GM18858 (cell line): ENCODE results near the gene KRTAP12-4.
"Not testable (repeated sequence)": the region's sequence is repeated elsewhere in the genome, so short reads cannot be mapped to it uniquely, and the experiment has no call there.

Experiments
- ATAC-seq: cut with Tn5 transposase; IDR thresholded peaks from one replicate; pipeline ENCODE4 v1.9.1; 2021; ENCODE audit not compliant: unreplicated experiment

KRTAP12-4 gene

GRCh38 chr21:44637018-44637850 is 17.2 kb downstream of the KRTAP12-4 start, which contains the start of gene KRTAP10-10:
Gene KRTAP10-10, plus strand, starts transcription at chr21:44637356. Its CDS starts 62 bp downstream, at chr21:44637418.
- ATAC-seq = no peak

- ATAC-seq = no peak
These were observed 18.0 kb downstream of the KRTAP12-4 start for GRCh38 chr21:44636209-44637017.

- ATAC-seq = no peak
These were observed 22.4 kb downstream of the KRTAP12-4 start for GRCh38 chr21:44632067-44632466.

- ATAC-seq = no peak
These were observed 24.0 kb downstream of the KRTAP12-4 start for GRCh38 chr21:44630440-44630839.

GRCh38 chr21:44628707-44629391 is 25.6 kb downstream of the KRTAP12-4 start:
- no peak for ATAC-seq

GRCh38 chr21:44627831-44628233 is 26.6 kb downstream of the KRTAP12-4 start:
- ATAC-seq = not testable (repeated sequence)

GRCh38 chr21:44627181-44627822 is 27.2 kb downstream of the KRTAP12-4 start:
- not testable (repeated sequence) for ATAC-seq

GRCh38 chr21:44626673-44627143 is 27.8 kb downstream of the KRTAP12-4 start, which contains the start of gene KRTAP10-9:
Gene KRTAP10-9, plus strand, starts transcription at chr21:44627093. Its CDS starts 79 bp downstream, at chr21:44627172.
- ATAC-seq = no peak

GRCh38 chr21:44626262-44626661 is 28.2 kb downstream of the KRTAP12-4 start:
- ATAC-seq = no peak

- ATAC-seq = no peak
These were observed 28.7 kb downstream of the KRTAP12-4 start for GRCh38 chr21:44625756-44626155.

- no peak for ATAC-seq
These were observed 30.9 kb downstream of the KRTAP12-4 start for GRCh38 chr21:44623575-44623974.

- no peak for ATAC-seq
These were observed 34.6 kb downstream of the KRTAP12-4 start for GRCh38 chr21:44619886-44620285.

GRCh38 chr21:44618909-44619308 is 35.5 kb downstream of the KRTAP12-4 start:
- ATAC-seq = no peak

GRCh38 chr21:44618504-44618903 is 36.0 kb downstream of the KRTAP12-4 start:
- ATAC-seq = no peak

- no peak for ATAC-seq
These were observed 37.4 kb downstream of the KRTAP12-4 start for GRCh38 chr21:44617071-44617501.

GRCh38 chr21:44616591-44616926 is 37.9 kb downstream of the KRTAP12-4 start:
- no peak for ATAC-seq

- no peak for ATAC-seq
These were observed 38.4 kb downstream of the KRTAP12-4 start for GRCh38 chr21:44615911-44616590.

GRCh38 chr21:44615466-44615865 is 39.0 kb downstream of the KRTAP12-4 start:
- ATAC-seq = no peak

- no peak for ATAC-seq
These were observed 39.5 kb downstream of the KRTAP12-4 start for GRCh38 chr21:44614961-44615391.

GRCh38 chr21:44614161-44614631 is 40.3 kb downstream of the KRTAP12-4 start:
- no peak for ATAC-seq
